H54 (cell line): ENCODE measurements around the gene EPN2.

Experiments used
- DNase-seq: peaks from one replicate; pipeline ENCODE4 v3.0.0; 2011; ENCODE audit warnings: low spot score, mixed read lengths; ENCODE audit not compliant: insufficient read length
- FAIRE-seq: peaks from 3 replicates; lab custom pipeline; 2011; peaks lifted over from hg19 to GRCh38; lab: Jason Lieb, UNC
- POLR2A ChIP-seq: IDR thresholded peaks from 2 replicates; pipeline ENCODE4 v1.6.1; 2011; ENCODE audit warnings: low read depth, mild to moderate bottlenecking, low read length

EPN2 gene

GRCh38 chr17:19375732-19376131 lies 138.6 kb downstream of the EPN2 start:
- no peak for DNase-seq
- no peak for FAIRE-seq
- no peak for TF ChIP-seq POLR2A

DNA sequence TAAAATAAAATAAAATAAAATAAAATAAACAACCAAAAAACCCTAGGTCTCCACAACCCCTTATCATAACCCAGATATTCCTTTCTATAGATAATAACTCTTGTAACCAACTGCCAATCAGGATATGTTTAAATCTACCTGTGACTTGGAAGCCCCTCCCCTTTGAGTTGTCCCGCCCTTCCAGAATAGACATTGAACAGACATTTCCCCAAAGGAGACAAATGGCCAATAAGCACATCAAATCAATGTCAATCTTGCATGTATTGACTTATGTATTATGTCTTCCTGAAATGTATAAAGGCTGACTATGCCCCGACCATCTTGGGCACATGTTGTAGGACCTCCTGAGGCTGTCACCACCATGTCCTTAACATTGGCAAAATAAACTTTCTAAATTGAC lies 139.6 kb downstream of the EPN2 start:
- no peak for FAIRE-seq
- DNase-seq, result no peak
- no peak for TF ChIP-seq POLR2A

DNA sequence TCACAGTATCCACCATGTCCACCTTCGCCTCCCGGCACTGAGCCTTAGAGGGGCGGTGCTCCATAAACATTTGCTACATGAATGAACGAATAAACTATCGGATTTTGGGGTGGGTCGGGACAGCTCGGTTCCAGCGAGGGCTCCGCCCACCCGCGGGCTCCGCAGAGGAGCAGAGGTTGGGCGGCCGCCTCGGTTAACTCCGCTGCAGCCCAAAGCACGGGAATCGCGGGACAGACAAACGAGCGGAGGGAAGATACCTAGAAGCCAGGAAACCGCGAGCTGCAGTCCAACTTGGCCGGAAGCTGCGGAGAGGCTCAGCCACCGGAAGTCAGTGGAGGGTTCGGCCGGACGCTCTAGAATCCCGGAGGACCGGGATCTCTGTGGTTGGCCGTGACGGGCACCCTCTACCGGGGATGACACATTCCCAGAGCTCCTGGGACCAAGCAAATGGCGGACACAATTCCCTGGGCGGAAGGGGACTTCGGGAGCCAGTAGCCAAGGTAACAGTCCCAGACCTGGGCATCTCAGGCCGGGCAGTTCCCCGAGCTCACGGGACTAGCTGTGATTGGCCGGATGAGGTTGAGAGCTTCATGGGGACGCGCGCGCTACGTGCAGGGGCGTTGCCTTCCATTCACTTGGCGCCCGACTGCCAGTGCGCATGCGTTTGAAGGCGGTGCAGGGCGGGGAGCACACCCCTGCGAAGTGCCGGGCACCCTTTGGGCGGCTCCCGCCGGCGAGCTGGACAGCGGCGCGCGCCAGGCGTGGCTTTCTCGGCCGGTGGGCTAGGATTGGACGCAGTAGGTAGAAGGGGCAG lies 140.6 kb downstream of the EPN2 start:
- FAIRE-seq (peak; percentile 61), DNase-seq (peak; percentile 99)
- TF ChIP-seq POLR2A, result peak; percentile 60

DNA sequence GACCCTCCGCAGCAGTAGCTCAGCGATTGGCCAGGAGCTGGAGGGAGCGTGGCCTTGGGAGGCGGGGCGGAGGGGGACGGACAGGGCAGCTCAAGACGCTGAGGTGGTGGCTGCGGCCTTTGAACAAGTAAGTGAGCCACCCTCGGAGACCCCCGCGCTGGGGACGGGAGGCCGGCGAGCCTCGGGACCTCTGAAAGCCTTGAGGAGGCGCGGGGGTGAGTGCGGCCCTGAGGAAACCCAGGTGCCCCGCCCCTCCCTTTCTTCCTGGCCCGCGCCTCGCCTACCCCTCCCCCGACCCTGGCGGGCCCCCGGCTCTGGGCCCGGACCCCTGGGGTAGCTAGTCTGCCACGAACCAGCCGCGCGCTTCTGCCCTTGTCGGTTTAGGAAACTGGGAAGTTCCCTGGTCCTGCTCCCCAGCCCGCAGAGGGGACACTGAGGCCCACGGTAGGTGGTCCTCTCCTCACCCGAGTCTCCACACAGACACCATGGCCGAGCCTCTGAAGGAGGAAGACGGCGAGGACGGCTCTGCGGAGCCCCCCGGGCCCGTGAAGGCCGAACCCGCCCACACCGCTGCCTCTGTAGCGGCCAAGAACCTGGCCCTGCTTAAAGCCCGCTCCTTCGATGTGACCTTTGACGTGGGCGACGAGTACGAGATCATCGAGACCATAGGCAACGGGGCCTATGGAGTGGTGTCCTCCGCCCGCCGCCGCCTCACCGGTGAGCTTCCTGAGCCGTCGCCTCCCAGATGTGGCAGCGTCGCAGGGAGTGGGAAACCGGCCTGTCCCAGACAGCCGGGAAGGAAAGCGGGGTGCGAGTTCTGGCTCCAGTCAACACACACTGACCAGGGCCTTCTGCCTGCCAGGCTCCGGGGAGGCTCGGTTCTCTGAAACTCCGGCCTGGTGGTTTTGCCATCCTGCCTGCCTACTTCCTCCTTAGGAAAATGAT lies 141.5 kb downstream of the EPN2 start, which contains the start of gene MAPK7:
Gene MAPK7, plus strand, starts transcription at position 83 of the 945 bp plus-strand sequence. Its CDS starts 403 bp downstream, at position 486.
- 0 out of 2 replicates have a peak, but pooled peaks have one; percentile 4 for TF ChIP-seq POLR2A
- FAIRE-seq (no peak), DNase-seq (no peak)

DNA sequence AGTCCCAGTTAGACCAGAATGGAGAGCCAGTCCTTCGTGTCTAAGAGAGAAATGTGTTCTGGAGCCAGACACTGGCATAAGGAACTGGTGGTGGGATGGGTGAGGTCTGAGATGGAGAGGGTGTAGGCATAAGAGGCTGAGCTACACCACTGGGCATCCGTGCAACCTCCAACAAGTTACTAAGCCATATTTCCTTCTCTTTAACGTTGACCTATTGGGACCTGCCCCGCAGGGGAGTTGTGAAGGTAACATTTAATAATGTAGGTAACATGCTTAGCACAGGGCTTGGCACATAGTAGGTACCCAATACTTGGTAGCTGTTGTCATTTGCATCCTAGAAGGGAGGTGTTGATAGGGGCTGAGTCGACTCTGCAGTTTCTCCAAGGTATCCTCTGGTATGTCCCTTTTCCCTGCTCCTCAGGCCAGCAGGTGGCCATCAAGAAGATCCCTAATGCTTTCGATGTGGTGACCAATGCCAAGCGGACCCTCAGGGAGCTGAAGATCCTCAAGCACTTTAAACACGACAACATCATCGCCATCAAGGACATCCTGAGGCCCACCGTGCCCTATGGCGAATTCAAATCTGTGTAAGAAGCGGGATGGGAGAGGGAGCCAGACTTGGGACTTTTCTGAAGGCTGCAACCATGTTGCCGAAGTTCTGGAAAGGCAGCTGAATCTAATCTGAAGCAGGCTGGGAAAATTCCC lies 142.3 kb downstream of the EPN2 start:
- DNase-seq (no peak), FAIRE-seq (no peak)
- TF ChIP-seq POLR2A, result no peak

- no peak for FAIRE-seq
- DNase-seq, result no peak
- TF ChIP-seq POLR2A, result no peak
These were observed 143.5 kb downstream of the EPN2 start for GRCh38 chr17:19380481-19381301.

GRCh38 chr17:19381361-19381740 lies 144.2 kb downstream of the EPN2 start:
- no peak for TF ChIP-seq POLR2A
- DNase-seq (no peak), FAIRE-seq (no peak)

- TF ChIP-seq POLR2A, result no peak
- no peak for FAIRE-seq
These were observed 144.7 kb downstream of the EPN2 start for GRCh38 chr17:19381741-19382444.

GRCh38 chr17:19382531-19383444 lies 145.6 kb downstream of the EPN2 start:
- FAIRE-seq (no peak), DNase-seq (no peak)
- TF ChIP-seq POLR2A, result no peak

More at GRCh38 chr17:19381741-19382444, 144.7 kb downstream of the EPN2 start:
- DNase-seq, result no peak

DNA sequence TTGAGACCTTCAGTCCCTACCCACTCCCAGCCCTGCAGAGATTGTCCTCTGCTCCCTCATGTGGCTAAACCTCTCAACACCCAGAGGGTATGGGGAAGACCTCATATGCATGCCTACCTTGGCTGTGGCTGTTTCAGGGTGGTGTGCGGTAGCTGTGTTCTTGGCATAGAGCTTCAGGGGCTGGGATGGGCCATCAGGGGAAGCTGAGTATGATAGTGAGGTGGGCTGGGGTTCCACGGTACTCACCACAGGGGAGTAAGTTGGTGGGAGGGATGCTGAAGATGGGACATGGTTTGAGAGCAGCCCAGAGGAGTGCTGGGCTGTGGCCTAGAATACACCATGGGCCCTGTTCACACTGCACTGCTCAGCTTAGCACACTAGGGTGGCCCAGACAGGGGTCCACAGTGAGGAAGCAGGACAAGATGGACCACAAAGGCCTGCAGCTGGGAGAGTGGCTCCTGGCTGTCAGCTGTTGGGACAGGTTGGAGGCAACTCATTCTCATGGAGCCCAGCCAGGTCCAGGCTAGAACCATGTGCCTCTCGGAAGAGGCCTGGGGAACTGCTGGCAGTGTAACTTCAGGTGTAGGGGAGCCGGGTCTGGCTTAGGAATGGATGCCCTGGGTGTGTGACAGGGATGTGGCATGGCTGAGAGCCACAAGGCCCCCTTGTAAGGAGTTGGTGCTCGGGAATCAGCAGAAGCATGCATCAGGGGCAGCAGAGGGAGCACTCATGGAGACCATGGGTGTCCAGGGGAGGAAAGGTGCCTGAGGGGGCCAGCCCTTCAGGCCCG lies 146.7 kb downstream of the EPN2 start:
- no peak for TF ChIP-seq POLR2A
- DNase-seq, result no peak
- no peak for FAIRE-seq
